Left ventricle myocardium inferior (tissue), 1 donor: Measurements from ENCODE around the gene TRIM37. TPM values are rescaled to one million over a fixed set of nuclear protein-coding genes. Genes with fewer than 3 reads are reported as not detected.
"Not testable (repeated sequence)": the region's sequence is repeated elsewhere in the genome, so short reads cannot be mapped to it uniquely, and the experiment has no call there.

Experiments
- DNase-seq: peaks from one replicate; pipeline ENCODE4 v3.0.0-alpha.2; 2020
- H3K27ac ChIP-seq: fragments of 200-600 bp; replicated peaks from 2 replicates; pipeline ENCODE4 v1.8.0; 2021
- H3K27me3 ChIP-seq: fragments of 200-600 bp; 2 replicates; pipeline ENCODE4 v1.8.0; 2021; ENCODE audit warnings: low read depth
- H3K36me3 ChIP-seq: fragments of 200-600 bp; 2 replicates; pipeline ENCODE4 v1.8.0; 2021
- H3K4me1 ChIP-seq: fragments of 200-600 bp; 2 replicates; pipeline ENCODE4 v1.8.0; 2021
- H3K4me3 ChIP-seq: fragments of 200-600 bp; 2 replicates; pipeline ENCODE4 v1.8.0; 2021; ENCODE audit warnings: mild to moderate bottlenecking, moderate library complexity
- H3K9me3 ChIP-seq: fragments of 200-600 bp; replicated peaks from 2 replicates; pipeline ENCODE4 v1.8.0; 2021
- CTCF ChIP-seq: fragments of 200-600 bp; IDR thresholded peaks from 2 replicates; pipeline ENCODE4 v1.8.0; 2021; ENCODE audit warnings: antibody characterized with exemption, mild to moderate bottlenecking, borderline replicate concordance
- intact Hi-C: fragments of 100-400 bp; cut with micrococcal nuclease; formaldehyde crosslinking; loops from one replicate; pipeline ENCODE4 v1.11.0; 2022
- total RNA-seq: library from RNA; stranded (reverse); fragmentation: NEBNext Ultra II Directional; extraction: Animal tissue kit (Norgen Biotek cat#: 25700); gene quantifications from one replicate; pipeline ENCODE4 v1.2.1, GENCODE V29; 2021
- donor health status: DM: no; HTN: yes; CAD: no; lungs with severe emphysema.

TRIM37 gene
- total RNA-seq, 1 donor from 2014 or later: 20.9 TPM

GRCh38 chr17:58965221-58965620 lies 141.5 kb downstream of the TRIM37 start:
- no peak for DNase-seq
- Histone ChIP-seq H3K27me3 (no peaks in the 10 kb centered on the region), H3K9me3 (no peaks in the 10 kb centered on the region), H3K4me3 (no peak overlapping the region), H3K4me1 (no peaks in the 10 kb centered on the region), H3K36me3 (no peaks in the 10 kb centered on the region), H3K27ac (no peak overlapping the region)
- intact Hi-C loops: no loop called here
- no peak for TF ChIP-seq CTCF

- Histone ChIP-seq H3K4me1 (no peaks in the 10 kb centered on the region), H3K27me3 (no peaks in the 10 kb centered on the region), H3K36me3 (no peaks in the 10 kb centered on the region), H3K27ac (no peak overlapping the region), H3K4me3 (no peak overlapping the region), H3K9me3 (no peaks in the 10 kb centered on the region)
- intact Hi-C loops: no loop called here
- TF ChIP-seq CTCF: no peak
- no peak for DNase-seq
These were observed 146.6 kb downstream of the TRIM37 start for GRCh38 chr17:58960068-58960467.

- H3K36me3 ChIP-seq, DNase-seq, H3K4me1 ChIP-seq, H3K27me3 ChIP-seq, H3K9me3 ChIP-seq, H3K4me3 ChIP-seq, H3K27ac ChIP-seq, intact Hi-C loops: not testable (repeated sequence)
These were observed 149.0 kb downstream of the TRIM37 start for GRCh38 chr17:58957725-58958073.

- no peak overlapping the region for H3K4me3 ChIP-seq
- H3K9me3 ChIP-seq: no peaks in the 10 kb centered on the region
- DNase-seq: no peak
- H3K27me3 ChIP-seq: no peaks in the 10 kb centered on the region
- H3K4me1 ChIP-seq: no peaks in the 10 kb centered on the region
- intact Hi-C loops: no loop called here
- no peak overlapping the region for H3K27ac ChIP-seq
- no peak for TF ChIP-seq CTCF
- H3K36me3 ChIP-seq: no peaks in the 10 kb centered on the region
These were observed 149.5 kb downstream of the TRIM37 start for GRCh38 chr17:58956997-58957724.

- intact Hi-C loops, H3K4me1 ChIP-seq, H3K27ac ChIP-seq, H3K4me3 ChIP-seq, H3K36me3 ChIP-seq, H3K27me3 ChIP-seq, DNase-seq: not testable (repeated sequence)
- peaks cover 27% of the 10 kb centered on the region for H3K9me3 ChIP-seq
These were observed 152.3 kb downstream of the TRIM37 start for GRCh38 chr17:58954358-58954757.

GRCh38 chr17:58947824-58948223 lies 158.9 kb downstream of the TRIM37 start:
- intact Hi-C loops: no loop called here
- Histone ChIP-seq H3K27ac (no peak overlapping the region), H3K27me3 (no peaks in the 10 kb centered on the region), H3K9me3 (peaks cover 37% of the 10 kb centered on the region), H3K4me1 (no peaks in the 10 kb centered on the region), H3K4me3 (no peak overlapping the region), H3K36me3 (no peaks in the 10 kb centered on the region)
- TF ChIP-seq CTCF: no peak
- DNase-seq: no peak
